ENCODE measurements around the gene PLCH1.

DNA sequence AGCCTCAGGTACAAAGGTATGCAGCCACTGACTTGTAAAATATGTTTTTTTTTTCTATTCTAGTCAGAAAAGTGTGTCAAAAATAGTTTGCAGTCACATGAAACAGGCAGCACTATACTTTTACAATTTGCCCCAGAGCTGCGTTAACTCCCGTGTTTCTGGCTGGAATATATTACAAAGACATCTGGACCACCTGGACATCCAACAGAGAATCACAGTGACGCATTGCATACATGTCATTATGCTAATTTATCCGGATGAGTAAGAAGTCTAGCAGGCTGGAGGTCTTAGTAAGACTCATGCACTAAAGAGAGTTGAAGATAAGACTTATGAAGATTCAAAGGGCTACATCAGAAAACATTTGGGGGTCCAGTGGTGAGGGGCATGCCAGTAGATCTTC, 412.2 kb downstream of the PLCH1 start:
- TF ChIP-seq EZH2 (IDR thresholded peaks at IDR 0.05), result no peak
- TF ChIP-seq POLR2AphosphoS5 (IDR thresholded peaks at IDR 0.05; ENCODE audit: borderline replicate concordance, low read depth, low read length), result no peak
